ENCODE results near the gene CCNI.

The CCNI gene

GRCh38 chr4:77062856-77063255, 12.9 kb downstream of the CCNI start:
- no peak for TF ChIP-seq CTCF (IDR thresholded peaks at IDR 0.05; ENCODE audit: extremely low read depth, insufficient read depth, missing control alignments)
- in situ Hi-C loops (cut with MboI; ENCODE audit: low pct_unique_long_range_greater_than_20kb, low sequenced_read_pairs, unreplicated experiment): no loop called here
- no peak for DNase-seq (ENCODE audit: low spot score)

- DNase-seq (ENCODE audit: low spot score): no peak
- peak; percentile 64 for TF ChIP-seq CTCF (IDR thresholded peaks at IDR 0.05; ENCODE audit: extremely low read depth, insufficient read depth, missing control alignments)
- in situ Hi-C loops (cut with MboI; ENCODE audit: low pct_unique_long_range_greater_than_20kb, low sequenced_read_pairs, unreplicated experiment): no loop called here
Measured at GRCh38 chr4:77052352-77052751, 23.4 kb downstream of the CCNI start.

- in situ Hi-C loops (cut with MboI; ENCODE audit: low pct_unique_long_range_greater_than_20kb, low sequenced_read_pairs, unreplicated experiment): no loop called here
- no peak for TF ChIP-seq CTCF (IDR thresholded peaks at IDR 0.05; ENCODE audit: extremely low read depth, insufficient read depth, missing control alignments)
- DNase-seq (ENCODE audit: low spot score): no peak
Measured at GRCh38 chr4:77050962-77051361, 24.8 kb downstream of the CCNI start.

GRCh38 chr4:77047037-77047436, 28.8 kb downstream of the CCNI start:
- no peak for DNase-seq (ENCODE audit: low spot score)
- peak; percentile 46 for TF ChIP-seq CTCF (IDR thresholded peaks at IDR 0.05; ENCODE audit: extremely low read depth, insufficient read depth, missing control alignments)
- in situ Hi-C loops (cut with MboI; ENCODE audit: low pct_unique_long_range_greater_than_20kb, low sequenced_read_pairs, unreplicated experiment): loop anchor here (25.0 kb wide), 1 partner anchor 535 kb away; no protein-coding TSS in a partner anchor

GRCh38 chr4:77045490-77045889, 30.3 kb downstream of the CCNI start:
- peak; percentile 17 for TF ChIP-seq CTCF (IDR thresholded peaks at IDR 0.05; ENCODE audit: extremely low read depth, insufficient read depth, missing control alignments)
- in situ Hi-C loops (cut with MboI; ENCODE audit: low pct_unique_long_range_greater_than_20kb, low sequenced_read_pairs, unreplicated experiment): loop anchor here (25.0 kb wide), 1 partner anchor 533 kb away; no protein-coding TSS in a partner anchor
- no peak for DNase-seq (ENCODE audit: low spot score)

GRCh38 chr4:77044461-77045150, 31.2 kb downstream of the CCNI start:
- DNase-seq (ENCODE audit: low spot score): peak; percentile 22
- in situ Hi-C loops (cut with MboI; ENCODE audit: low pct_unique_long_range_greater_than_20kb, low sequenced_read_pairs, unreplicated experiment): loop anchor here (25.0 kb wide), 1 partner anchor 532 kb away; no protein-coding TSS in a partner anchor
- TF ChIP-seq CTCF (IDR thresholded peaks at IDR 0.05; ENCODE audit: extremely low read depth, insufficient read depth, missing control alignments): peak; percentile 46
